LNCaP clone FGC (cell line): ENCODE measurements around the gene RPP25L.
A peak's percentile ranks its signal among the peaks of the same experiment; 100 is the strongest.

Experiments
- DNase-seq: peaks from one replicate; pipeline ENCODE4 v3.0.0-alpha.2; 2011; ENCODE audit warnings: low read depth
- H3K4me3 ChIP-seq: 2 replicates; pipeline ENCODE4 v1.5.1; 2011; ENCODE audit warnings: mild to moderate bottlenecking, low read depth, low read length, control low read depth
- CTCF ChIP-seq: IDR thresholded peaks from 2 replicates; pipeline ENCODE4 v1.5.1; 2012; ENCODE audit warnings: mild to moderate bottlenecking; ENCODE audit not compliant: control insufficient read depth, insufficient read depth; ENCODE audit errors: extremely low read depth

Gene RPP25L

GRCh38 chr9:34599546-34599945 is 12.4 kb downstream of the RPP25L start:
- H3K4me3 ChIP-seq, result no peak overlapping the region
- TF ChIP-seq CTCF, result no peak
- DNase-seq, result no peak

GRCh38 chr9:34594177-34594576 is 17.7 kb downstream of the RPP25L start:
- H3K4me3 ChIP-seq, result no peak overlapping the region
- no peak for TF ChIP-seq CTCF
- no peak for DNase-seq

GRCh38 chr9:34592895-34593601 is 18.8 kb downstream of the RPP25L start:
- no peak overlapping the region for H3K4me3 ChIP-seq
- no peak for DNase-seq
- TF ChIP-seq CTCF, result no peak

- DNase-seq, result no peak
- H3K4me3 ChIP-seq, result no peak overlapping the region
- TF ChIP-seq CTCF, result no peak
Observed at GRCh38 chr9:34591917-34592866, 19.7 kb downstream of the RPP25L start.

GRCh38 chr9:34591248-34591916 is 20.5 kb downstream of the RPP25L start:
- no peak for DNase-seq
- H3K4me3 ChIP-seq, result no peak overlapping the region
- peak; percentile 99 for TF ChIP-seq CTCF

GRCh38 chr9:34590381-34591247 is 21.3 kb downstream of the RPP25L start:
- no peak for DNase-seq
- H3K4me3 ChIP-seq, result no peak overlapping the region
- TF ChIP-seq CTCF, result no peak
